Chondrocyte (in vitro differentiated cells): ENCODE measurements around the gene SUGCT. TPM values are rescaled to one million over a fixed set of nuclear protein-coding genes. Genes with fewer than 3 reads are reported as not detected.

Source experiments
- DNase-seq: peaks from one replicate; pipeline ENCODE4 v3.0.0; 2021; ENCODE audit warnings: mixed read lengths, low spot score
- H3K27ac Mint-ChIP-seq: one replicate; pipeline ENCODE4 v1.8.0; 2021; ENCODE audit warnings: mild to moderate bottlenecking, moderate library complexity, mixed read lengths; ENCODE audit not compliant: unreplicated experiment
- H3K27me3 Mint-ChIP-seq: 2 replicates; pipeline ENCODE4 v1.8.0; 2021; ENCODE audit warnings: low read depth, mixed read lengths
- H3K36me3 Mint-ChIP-seq: 2 replicates; pipeline ENCODE4 v1.8.0; 2021; ENCODE audit warnings: low read depth, mixed read lengths
- H3K4me1 Mint-ChIP-seq: 2 replicates; pipeline ENCODE4 v1.8.0; 2021; ENCODE audit warnings: low read depth, mild to moderate bottlenecking, mixed read lengths
- H3K4me3 Mint-ChIP-seq: one replicate; pipeline ENCODE4 v1.8.0; 2021; ENCODE audit warnings: mild to moderate bottlenecking, moderate library complexity, mixed read lengths; ENCODE audit not compliant: unreplicated experiment
- H3K9me3 Mint-ChIP-seq: 2 replicates; pipeline ENCODE4 v1.8.0; 2021; ENCODE audit warnings: low read depth, mixed read lengths
- CTCF ChIP-seq: fragments of 200-600 bp; sonication (generic); IDR thresholded peaks from 2 replicates; pipeline ENCODE4 v1.5.0; 2021; ENCODE audit warnings: antibody characterized with exemption, mild to moderate bottlenecking, moderate library complexity
- total RNA-seq: library from RNA; stranded (reverse); gene quantifications from 3 replicates; pipeline ENCODE4 v1.2.1, GENCODE V29; 2021

The SUGCT gene
- total RNA-seq, 1 donor from 2014 or later: 34.4 TPM

- H3K27me3 Mint-ChIP-seq: no peaks in the 10 kb centered on the region
- peaks cover 3% of the 10 kb centered on the region for H3K36me3 Mint-ChIP-seq
- peaks cover 3% of the 10 kb centered on the region for H3K9me3 Mint-ChIP-seq
- H3K4me3 Mint-ChIP-seq: no peak overlapping the region
- no peak for TF ChIP-seq CTCF
- peaks cover 74% of the 10 kb centered on the region for H3K4me1 Mint-ChIP-seq
- peak overlapping the region; percentile 49 for H3K27ac Mint-ChIP-seq
- no peak for DNase-seq
Measured at GRCh38 chr7:40800771-40801170, 666.0 kb downstream of the SUGCT start.

GRCh38 chr7:40802497-40802896 lies 667.7 kb downstream of the SUGCT start:
- Mint-ChIP-seq H3K4me1 (peaks cover 76% of the 10 kb centered on the region), H3K27ac (no peak overlapping the region), H3K27me3 (no peaks in the 10 kb centered on the region), H3K4me3 (no peak overlapping the region), H3K9me3 (peaks cover 3% of the 10 kb centered on the region), H3K36me3 (peaks cover 1% of the 10 kb centered on the region)
- no peak for TF ChIP-seq CTCF
- DNase-seq: no peak

GRCh38 chr7:40804477-40805215 lies 669.8 kb downstream of the SUGCT start:
- no peaks in the 10 kb centered on the region for H3K27me3 Mint-ChIP-seq
- no peak overlapping the region for H3K4me3 Mint-ChIP-seq
- H3K36me3 Mint-ChIP-seq: peaks cover 1% of the 10 kb centered on the region
- peak overlapping the region; percentile 52 for H3K27ac Mint-ChIP-seq
- no peak for DNase-seq
- peak; percentile 16 for TF ChIP-seq CTCF
- peaks cover 79% of the 10 kb centered on the region for H3K4me1 Mint-ChIP-seq
- H3K9me3 Mint-ChIP-seq: peaks cover 3% of the 10 kb centered on the region

- Mint-ChIP-seq H3K9me3 (peaks cover 4% of the 10 kb centered on the region), H3K4me1 (peaks cover 79% of the 10 kb centered on the region), H3K27me3 (no peaks in the 10 kb centered on the region), H3K27ac (peak overlapping the region; percentile 52), H3K36me3 (peaks cover 1% of the 10 kb centered on the region), H3K4me3 (no peak overlapping the region)
- TF ChIP-seq CTCF: no peak
- DNase-seq: no peak
Measured at GRCh38 chr7:40805361-40805760, 670.6 kb downstream of the SUGCT start.

GRCh38 chr7:40808378-40808942 lies 673.7 kb downstream of the SUGCT start:
- H3K9me3 Mint-ChIP-seq: peaks cover 33% of the 10 kb centered on the region
- peak overlapping the region; percentile 87 for H3K27ac Mint-ChIP-seq
- no peaks in the 10 kb centered on the region for H3K27me3 Mint-ChIP-seq
- no peak for TF ChIP-seq CTCF
- DNase-seq: no peak
- peaks cover 21% of the 10 kb centered on the region for H3K36me3 Mint-ChIP-seq
- H3K4me1 Mint-ChIP-seq: peaks cover 69% of the 10 kb centered on the region
- no peak overlapping the region for H3K4me3 Mint-ChIP-seq
